ENCODE results near the gene SMC5. TPM values are rescaled to one million over a fixed set of nuclear protein-coding genes. Genes with fewer than 3 reads are reported as not detected.

The SMC5 gene
- total RNA-seq, 4 donors from 2014 or later = 17.2 to 27.4 (median 17.8) TPM

DNA sequence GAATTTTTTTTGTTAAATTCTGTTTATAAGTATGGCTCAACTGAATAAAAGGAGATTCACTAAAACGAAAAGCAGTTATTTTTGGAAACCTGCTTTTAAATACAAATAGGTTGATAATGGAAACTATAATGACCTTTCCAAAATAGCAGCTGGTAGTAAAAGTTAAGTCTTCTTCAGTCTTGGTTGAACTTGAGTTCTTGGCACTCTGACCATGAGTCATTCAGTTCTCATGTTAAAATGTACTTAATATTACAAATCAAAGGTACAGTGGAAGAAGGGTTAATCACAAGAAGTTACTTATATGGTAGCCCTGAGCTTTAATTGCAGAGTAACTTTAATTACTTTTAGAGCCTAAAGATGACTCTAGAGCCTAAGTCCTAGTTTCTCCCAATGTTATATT lies 93.6 kb downstream of the SMC5 start:
- Histone ChIP-seq H3K36me3 (peaks cover 0 to 40% (median 25%) of the 10 kb centered on the region in 4 donors), H3K9me3 (no peaks in the 10 kb centered on the region), H3K4me1 (peaks cover 0 to 28% (median 21%) of the 10 kb centered on the region in 4 donors), H3K27me3 (no peaks in the 10 kb centered on the region), H3K27ac (replicated peaks in 1 of 4) (peak overlapping the region in 3 of 4 donors; percentile 8 to 55 (median 32)), H3K4me3 (no peak overlapping the region)
- intact Hi-C loops (cut with DNase I) = loop anchor here (10.0 kb wide), 1 partner anchor 162 kb away; no protein-coding TSS in a partner anchor
- WGBS = 10% methylated on average over 1 of the region's 1 CpG
- no peak for DNase-seq (ENCODE audit: extremely low spot score)
- TF ChIP-seq POLR2A (IDR thresholded peaks at IDR 0.05; ENCODE audit: low read depth) (no peak), POLR2AphosphoS5 (IDR thresholded peaks at IDR 0.05) (no peak), EP300 (IDR thresholded peaks at IDR 0.05) (no peak)
- TF ChIP-seq, protein P1, sequence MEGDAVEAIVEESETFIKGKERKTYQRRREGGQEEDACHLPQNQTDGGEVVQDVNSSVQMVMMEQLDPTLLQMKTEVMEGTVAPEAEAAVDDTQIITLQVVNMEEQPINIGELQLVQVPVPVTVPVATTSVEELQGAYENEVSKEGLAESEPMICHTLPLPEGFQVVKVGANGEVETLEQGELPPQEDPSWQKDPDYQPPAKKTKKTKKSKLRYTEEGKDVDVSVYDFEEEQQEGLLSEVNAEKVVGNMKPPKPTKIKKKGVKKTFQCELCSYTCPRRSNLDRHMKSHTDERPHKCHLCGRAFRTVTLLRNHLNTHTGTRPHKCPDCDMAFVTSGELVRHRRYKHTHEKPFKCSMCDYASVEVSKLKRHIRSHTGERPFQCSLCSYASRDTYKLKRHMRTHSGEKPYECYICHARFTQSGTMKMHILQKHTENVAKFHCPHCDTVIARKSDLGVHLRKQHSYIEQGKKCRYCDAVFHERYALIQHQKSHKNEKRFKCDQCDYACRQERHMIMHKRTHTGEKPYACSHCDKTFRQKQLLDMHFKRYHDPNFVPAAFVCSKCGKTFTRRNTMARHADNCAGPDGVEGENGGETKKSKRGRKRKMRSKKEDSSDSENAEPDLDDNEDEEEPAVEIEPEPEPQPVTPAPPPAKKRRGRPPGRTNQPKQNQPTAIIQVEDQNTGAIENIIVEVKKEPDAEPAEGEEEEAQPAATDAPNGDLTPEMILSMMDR (IDR thresholded peaks at IDR 0.05) = no peak

DNA sequence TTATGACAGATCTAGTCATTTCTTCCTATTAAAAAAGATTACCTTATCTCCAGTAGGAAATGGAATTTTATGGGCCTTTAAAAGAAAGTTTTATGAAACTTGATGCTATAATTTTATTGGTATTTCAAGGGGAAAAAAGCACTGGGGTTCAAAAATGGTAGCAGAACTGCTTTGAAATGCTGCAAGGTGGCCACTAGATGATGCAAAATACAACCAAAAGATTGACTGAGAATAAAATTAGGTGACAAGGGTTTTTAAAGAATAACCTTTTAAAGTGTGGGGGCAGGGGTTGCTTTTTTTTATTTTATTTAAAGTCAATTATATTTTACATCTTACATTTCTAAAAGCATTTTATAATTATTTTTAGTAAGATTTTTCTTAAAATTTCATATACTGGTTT lies 94.0 kb downstream of the SMC5 start:
- Histone ChIP-seq H3K27ac (replicated peaks in 1 of 4) (peak overlapping the region in 1 of 4 donors; percentile 55), H3K36me3 (peaks cover 0 to 40% (median 24%) of the 10 kb centered on the region in 4 donors)
- intact Hi-C loops (cut with DNase I) = loop anchor here (10.0 kb wide), 1 partner anchor 162 kb away; no protein-coding TSS in a partner anchor

DNA sequence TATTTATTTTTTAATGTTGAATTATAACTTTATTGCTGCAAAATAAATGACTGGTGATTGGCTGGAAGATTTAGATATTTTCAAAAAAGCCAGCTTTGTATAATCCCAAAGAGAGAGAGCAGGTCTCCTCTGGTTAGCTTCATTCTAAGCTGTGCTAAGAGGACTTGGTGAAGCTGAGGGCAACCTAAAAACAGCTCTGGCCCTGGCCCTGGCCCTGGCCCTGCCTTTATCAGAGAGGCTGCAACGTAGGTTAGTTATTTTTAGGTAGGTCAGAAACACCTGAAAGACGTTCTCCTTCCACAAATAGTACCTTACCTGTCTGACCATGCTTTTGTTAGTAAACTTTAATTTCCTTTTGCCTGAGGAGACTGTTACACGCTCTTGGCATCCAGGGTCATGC lies 97.0 kb downstream of the SMC5 start:
- Histone ChIP-seq H3K9me3 (no peaks in the 10 kb centered on the region), H3K36me3 (peaks cover 0 to 16% (median 6%) of the 10 kb centered on the region in 4 donors), H3K4me1 (peaks cover 0 to 27% (median 18%) of the 10 kb centered on the region in 4 donors), H3K27me3 (no peaks in the 10 kb centered on the region), H3K4me3 (no peak overlapping the region), H3K27ac (replicated peaks in 1 of 4) (peak overlapping the region in 1 of 4 donors; percentile 13)
- TF ChIP-seq, protein P1 (IDR thresholded peaks at IDR 0.05) = no peak
- TF ChIP-seq EP300 (IDR thresholded peaks at IDR 0.05) (no peak), POLR2AphosphoS5 (IDR thresholded peaks at IDR 0.05) (no peak), POLR2A (IDR thresholded peaks at IDR 0.05; ENCODE audit: low read depth) (no peak)
- no peak for DNase-seq (ENCODE audit: extremely low spot score)
- intact Hi-C loops (cut with DNase I) = loop anchor here (5.0 to 10.0 kb wide), 2 partner anchors 46 to 159 kb away; no protein-coding TSS in a partner anchor
- 71% methylated on average over 3 of the region's 3 CpGs for WGBS

More for the DNA sequence above, 94.0 kb downstream of the SMC5 start:
- no peak for DNase-seq (ENCODE audit: extremely low spot score)
- H3K9me3 ChIP-seq = no peaks in the 10 kb centered on the region
- H3K27me3 ChIP-seq = no peaks in the 10 kb centered on the region
- H3K4me3 ChIP-seq = no peak overlapping the region
- TF ChIP-seq POLR2A (IDR thresholded peaks at IDR 0.05; ENCODE audit: low read depth) = no peak
- TF ChIP-seq, protein P1 (IDR thresholded peaks at IDR 0.05) = peak; percentile 72 to 80 (median 79)
- H3K4me1 ChIP-seq = peaks cover 0 to 28% (median 21%) of the 10 kb centered on the region in 4 donors

DNA sequence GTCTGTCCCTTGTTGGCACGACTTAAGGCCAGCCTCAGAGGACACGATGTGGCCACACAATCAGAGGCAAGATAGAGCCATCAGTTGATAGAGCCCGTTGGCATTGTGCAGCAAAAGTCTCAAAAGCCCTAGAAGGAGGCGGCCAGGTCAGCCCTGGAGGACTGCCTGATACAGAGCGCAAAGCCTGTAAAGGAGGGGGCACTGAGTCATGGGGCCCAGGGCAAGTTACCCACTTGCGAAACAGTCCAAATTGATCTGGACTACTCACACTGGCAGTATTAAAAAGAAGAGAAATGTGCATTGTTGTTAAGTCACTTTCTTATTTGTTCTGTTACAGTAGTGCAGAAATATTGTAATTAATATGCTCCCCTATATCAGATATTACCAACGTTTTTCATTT lies 104.2 kb downstream of the SMC5 start:
- Histone ChIP-seq H3K27me3 (no peaks in the 10 kb centered on the region), H3K36me3 (peaks cover 0 to 2% (median under 1%) of the 10 kb centered on the region in 4 donors), H3K9me3 (no peaks in the 10 kb centered on the region), H3K4me3 (no peak overlapping the region), H3K27ac (replicated peaks in 1 of 4) (no peak overlapping the region), H3K4me1 (no peaks in the 10 kb centered on the region)
- 93% methylated on average over 7 of the region's 7 CpGs for WGBS
- intact Hi-C loops (cut with DNase I) = no loop called here
- TF ChIP-seq POLR2AphosphoS5 (IDR thresholded peaks at IDR 0.05) = no peak
- TF ChIP-seq EP300 (IDR thresholded peaks at IDR 0.05) = no peak
- TF ChIP-seq POLR2A (IDR thresholded peaks at IDR 0.05; ENCODE audit: low read depth) = no peak
- TF ChIP-seq, protein P1 (IDR thresholded peaks at IDR 0.05) = no peak
- DNase-seq (ENCODE audit: extremely low spot score) = no peak

DNA sequence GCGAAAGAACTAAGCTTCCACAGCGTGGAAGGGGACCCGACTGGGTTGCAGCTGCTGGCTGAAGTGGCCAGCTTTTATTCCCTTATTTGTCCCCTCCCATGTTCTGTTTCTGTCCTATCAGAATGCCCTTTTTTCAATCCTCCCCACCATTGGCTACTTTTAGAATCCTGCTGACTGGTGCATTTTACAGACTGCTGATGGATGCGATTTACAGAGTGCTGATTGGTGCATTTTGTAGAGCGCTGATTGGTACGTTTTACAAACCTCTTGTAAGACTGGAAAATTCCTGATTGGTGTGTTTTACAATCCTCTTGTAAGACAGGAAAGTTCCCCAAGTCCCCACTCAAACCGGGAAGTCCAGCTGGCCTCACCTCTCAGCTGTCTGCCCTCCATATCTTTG lies 105.0 kb downstream of the SMC5 start:
- no peak overlapping the region for H3K4me3 ChIP-seq
- no peaks in the 10 kb centered on the region for H3K9me3 ChIP-seq
- H3K27me3 ChIP-seq = no peaks in the 10 kb centered on the region
- TF ChIP-seq, protein P1 (IDR thresholded peaks at IDR 0.05) = no peak
- TF ChIP-seq EP300 (IDR thresholded peaks at IDR 0.05) (no peak), POLR2A (IDR thresholded peaks at IDR 0.05; ENCODE audit: low read depth) (no peak), POLR2AphosphoS5 (IDR thresholded peaks at IDR 0.05) (no peak)
- 98% methylated on average over 7 of the region's 7 CpGs for WGBS
- H3K36me3 ChIP-seq = no peaks in the 10 kb centered on the region
- no peak overlapping the region for H3K27ac ChIP-seq (replicated peaks in 1 of 4)
- H3K4me1 ChIP-seq = no peaks in the 10 kb centered on the region
- DNase-seq (ENCODE audit: extremely low spot score) = no peak
- intact Hi-C loops (cut with DNase I) = no loop called here

Data from esophagus muscularis mucosa (tissue), 4 donors.